Astrocyte of the spinal cord (primary cell): Measurements from ENCODE around the gene SLC39A3.

ENCODE experiments used
- DNase-seq: peaks from one replicate; pipeline ENCODE4 v3.0.0; 2011; ENCODE audit warnings: low read depth, low spot score
- H3K4me3 ChIP-seq: 2 replicates; pipeline ENCODE4 v1.5.1; 2011; ENCODE audit warnings: low read depth, mild to moderate bottlenecking, low read length, moderate library complexity
- in situ Hi-C: cut with HindIII; loops from 2 replicates; pipeline ENCODE4 v1.10.0; 2017; ENCODE audit warnings: low sequenced_read_pairs
- TF ChIP-seq, protein P1 (sequence below): IDR thresholded peaks from 2 replicates; pipeline ENCODE4 v1.5.1; 2012; ENCODE audit warnings: low read depth, mild to moderate bottlenecking, low read length, inconsistent platforms

SLC39A3 gene

DNA sequence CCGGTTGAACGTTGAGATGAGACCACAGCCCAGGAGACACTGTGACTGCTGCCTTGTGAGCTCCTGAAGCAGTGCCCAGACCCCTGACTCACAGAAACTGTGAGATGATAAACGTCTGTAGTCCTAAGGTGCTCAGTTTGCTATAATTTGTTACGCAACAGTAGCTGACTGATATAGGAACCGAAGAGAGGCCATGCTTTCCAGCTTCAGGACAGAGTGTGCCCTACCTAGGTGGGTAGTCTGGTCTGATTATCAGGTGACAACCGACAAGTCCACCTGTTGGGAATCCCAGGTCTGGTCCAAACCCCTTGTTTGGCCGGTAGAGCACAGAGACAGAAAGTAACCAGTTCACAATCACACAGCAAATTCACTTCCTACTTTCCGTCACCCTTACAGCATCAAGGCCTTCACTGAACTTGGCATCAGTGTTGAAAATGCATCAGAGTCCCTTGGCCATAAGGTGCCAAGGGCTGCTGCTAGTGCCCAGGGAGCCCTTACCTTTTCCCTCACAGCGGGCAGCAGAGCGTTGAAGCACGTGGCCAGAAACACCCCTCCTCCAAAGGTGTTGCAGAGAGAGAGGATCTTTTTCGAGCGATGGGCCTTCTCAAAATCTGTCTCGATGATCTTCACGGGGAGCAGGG, 3.1 kb downstream of the SLC39A3 start:
- no peak for DNase-seq
- in situ Hi-C loops, result no loop called here
- no peak overlapping the region for H3K4me3 ChIP-seq
- TF ChIP-seq, protein P1, sequence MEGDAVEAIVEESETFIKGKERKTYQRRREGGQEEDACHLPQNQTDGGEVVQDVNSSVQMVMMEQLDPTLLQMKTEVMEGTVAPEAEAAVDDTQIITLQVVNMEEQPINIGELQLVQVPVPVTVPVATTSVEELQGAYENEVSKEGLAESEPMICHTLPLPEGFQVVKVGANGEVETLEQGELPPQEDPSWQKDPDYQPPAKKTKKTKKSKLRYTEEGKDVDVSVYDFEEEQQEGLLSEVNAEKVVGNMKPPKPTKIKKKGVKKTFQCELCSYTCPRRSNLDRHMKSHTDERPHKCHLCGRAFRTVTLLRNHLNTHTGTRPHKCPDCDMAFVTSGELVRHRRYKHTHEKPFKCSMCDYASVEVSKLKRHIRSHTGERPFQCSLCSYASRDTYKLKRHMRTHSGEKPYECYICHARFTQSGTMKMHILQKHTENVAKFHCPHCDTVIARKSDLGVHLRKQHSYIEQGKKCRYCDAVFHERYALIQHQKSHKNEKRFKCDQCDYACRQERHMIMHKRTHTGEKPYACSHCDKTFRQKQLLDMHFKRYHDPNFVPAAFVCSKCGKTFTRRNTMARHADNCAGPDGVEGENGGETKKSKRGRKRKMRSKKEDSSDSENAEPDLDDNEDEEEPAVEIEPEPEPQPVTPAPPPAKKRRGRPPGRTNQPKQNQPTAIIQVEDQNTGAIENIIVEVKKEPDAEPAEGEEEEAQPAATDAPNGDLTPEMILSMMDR, result no peak

DNA sequence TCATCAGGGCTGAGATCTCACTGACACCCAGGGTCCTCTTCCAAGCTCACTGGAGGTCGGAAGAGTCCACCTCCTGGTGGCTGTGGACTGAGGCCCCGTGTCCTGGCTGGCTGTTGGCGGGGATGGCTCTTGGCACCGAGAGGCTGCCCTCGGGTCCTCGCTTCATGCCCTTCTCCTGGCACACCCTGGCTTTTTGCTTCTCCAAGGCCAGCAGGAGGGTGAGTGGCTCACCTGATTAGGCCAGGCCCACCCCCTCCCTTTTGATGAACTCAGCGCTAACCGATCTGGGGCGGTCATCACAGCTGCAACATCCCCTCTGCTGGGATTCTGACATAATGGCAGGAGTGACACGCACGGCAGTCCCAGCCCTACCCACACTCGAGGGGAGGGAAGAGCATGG, 4.4 kb downstream of the SLC39A3 start:
- in situ Hi-C loops, result no loop called here
- TF ChIP-seq, protein P1, result no peak
- DNase-seq, result no peak
- H3K4me3 ChIP-seq, result no peak overlapping the region

DNA sequence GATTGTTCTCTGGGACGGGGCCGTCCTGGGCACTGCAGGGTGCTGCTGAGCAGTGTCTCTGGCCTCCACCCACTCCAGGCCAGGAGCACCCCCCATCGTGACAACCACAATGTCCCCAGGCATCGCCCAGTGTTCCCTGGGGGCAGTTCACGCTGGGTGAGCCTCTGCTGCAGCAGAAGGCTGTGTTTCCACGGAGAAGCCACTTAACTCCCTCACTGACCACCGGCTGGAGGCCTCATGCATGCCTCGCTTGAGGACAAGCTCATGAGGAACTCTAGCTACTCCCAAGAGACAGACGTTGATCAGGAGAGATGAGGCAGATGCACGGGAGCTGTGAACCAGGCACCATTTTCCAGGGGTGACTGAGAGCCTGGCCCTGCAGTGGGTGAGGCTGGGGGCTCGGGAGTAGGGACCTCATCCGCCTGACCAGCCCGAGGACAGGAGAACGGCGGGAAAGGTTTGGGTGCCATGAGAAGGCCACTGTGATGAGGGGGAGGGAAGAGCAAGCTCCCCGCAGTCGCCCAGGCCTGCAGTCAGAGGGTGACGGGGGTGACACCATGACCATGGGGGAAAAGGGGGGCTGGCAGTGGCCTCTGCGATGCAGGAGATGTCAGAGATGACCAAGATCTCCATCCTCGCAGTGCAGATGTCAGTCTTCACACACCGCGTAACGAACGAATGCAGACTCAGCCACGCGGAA, 5.1 kb downstream of the SLC39A3 start:
- no peak for DNase-seq
- TF ChIP-seq, protein P1, result no peak
- in situ Hi-C loops, result no loop called here

DNA sequence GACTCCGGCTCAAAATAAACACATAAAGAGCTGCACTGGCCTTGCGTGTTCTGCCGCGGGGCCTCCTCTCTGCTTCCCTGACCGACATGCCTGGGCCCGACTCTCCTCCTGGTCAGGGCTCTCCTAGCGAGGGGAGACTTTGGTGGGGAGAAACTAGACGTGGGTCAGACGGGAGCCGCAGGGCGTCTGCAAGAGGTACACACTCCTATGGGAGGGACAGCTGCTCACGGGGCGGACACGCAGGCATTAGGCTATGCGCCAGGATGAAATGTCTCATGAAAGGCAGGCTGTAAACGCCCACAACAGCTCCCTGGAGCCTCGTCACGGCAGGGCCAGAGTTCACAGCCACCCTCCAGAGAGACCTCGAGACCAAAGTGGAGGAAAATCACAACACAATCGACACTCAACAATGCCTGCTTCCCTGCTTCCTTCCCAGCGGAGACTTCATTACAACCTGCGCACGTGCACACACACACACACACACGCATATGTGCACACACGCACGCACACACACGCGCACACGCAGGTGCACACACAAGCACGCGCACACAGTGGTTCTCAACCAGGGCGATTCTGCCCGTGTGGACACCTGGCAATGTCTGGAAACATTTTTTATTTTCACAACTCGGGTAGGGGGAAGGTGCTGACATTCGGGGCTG, 5.8 kb downstream of the SLC39A3 start:
- in situ Hi-C loops, result no loop called here
- TF ChIP-seq, protein P1, result no peak
- no peak overlapping the region for H3K4me3 ChIP-seq
- DNase-seq, result no peak

More for the DNA sequence above, 5.1 kb downstream of the SLC39A3 start:
- no peak overlapping the region for H3K4me3 ChIP-seq

DNA sequence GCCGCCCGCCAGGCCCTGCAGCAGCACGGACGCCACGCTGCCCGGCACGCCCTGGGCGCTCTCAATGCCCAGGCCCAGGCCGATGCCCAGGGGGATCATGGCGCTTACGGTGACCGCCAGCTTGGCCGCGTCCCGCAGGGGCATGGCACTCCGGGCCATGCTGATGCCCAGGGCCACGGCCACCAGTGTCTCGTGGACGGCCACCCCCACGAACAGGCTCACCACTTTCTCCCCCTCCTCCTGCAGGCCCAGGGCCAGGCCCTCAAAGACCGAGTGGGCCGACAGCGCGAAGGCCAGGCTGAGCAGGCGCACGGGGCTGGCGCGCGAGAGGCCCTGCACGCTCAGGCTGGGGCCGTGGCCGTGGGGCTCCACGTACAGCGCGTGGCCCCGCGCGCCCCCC, 6.9 kb downstream of the SLC39A3 start:
- in situ Hi-C loops, result no loop called here

DNA sequence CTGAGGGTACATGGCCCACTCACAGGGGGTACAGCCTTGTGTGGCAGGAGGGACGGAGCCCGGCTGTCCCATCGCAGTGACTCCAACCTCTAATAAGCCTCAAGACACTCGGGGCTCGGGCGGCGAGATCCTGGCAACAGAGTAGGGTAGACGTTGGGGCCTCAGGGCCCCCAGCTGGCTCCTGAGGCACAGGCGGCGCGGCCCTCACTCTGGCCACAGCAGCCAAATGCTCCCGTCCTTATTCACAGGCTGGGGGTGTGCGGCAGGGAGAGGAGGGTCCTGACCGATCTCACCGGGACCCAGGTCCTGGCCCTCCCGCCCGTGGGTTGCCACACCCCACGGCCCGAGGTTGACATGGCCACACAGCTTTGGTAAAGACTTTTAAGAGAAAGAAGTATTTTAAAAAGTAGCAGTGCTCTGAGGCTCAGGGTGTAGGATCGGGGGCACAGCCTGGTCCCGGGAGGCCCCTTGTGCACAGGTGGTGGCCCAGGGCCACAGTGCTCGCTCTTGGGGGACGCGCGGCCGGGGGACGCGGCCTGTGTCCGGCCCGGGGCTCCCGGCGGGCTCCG, 7.6 kb downstream of the SLC39A3 start:
- TF ChIP-seq, protein P1, result no peak

More for the DNA sequence above, 6.9 kb downstream of the SLC39A3 start:
- no peak for DNase-seq
- TF ChIP-seq, protein P1, result no peak
- no peak overlapping the region for H3K4me3 ChIP-seq

More for the DNA sequence above, 7.6 kb downstream of the SLC39A3 start:
- in situ Hi-C loops, result no loop called here
- H3K4me3 ChIP-seq, result no peak overlapping the region
- no peak for DNase-seq
